AG10803 (cell line): ENCODE measurements around the gene ZNF555.

ENCODE experiments used
- DNase-seq: peaks from one replicate; pipeline ENCODE4 v3.0.0; 2010; ENCODE audit warnings: low read depth
- H3K4me3 ChIP-seq: 2 replicates; pipeline ENCODE4 v1.5.1; 2011; ENCODE audit warnings: mild to moderate bottlenecking, low read length, control low read depth
- TF ChIP-seq, protein P1 (sequence below): conservative IDR thresholded peaks from 2 replicates; pipeline ENCODE4 v1.5.1; 2011; ENCODE audit warnings: mild to moderate bottlenecking, low read length, control low read depth, inconsistent platforms

ZNF555 gene

DNA sequence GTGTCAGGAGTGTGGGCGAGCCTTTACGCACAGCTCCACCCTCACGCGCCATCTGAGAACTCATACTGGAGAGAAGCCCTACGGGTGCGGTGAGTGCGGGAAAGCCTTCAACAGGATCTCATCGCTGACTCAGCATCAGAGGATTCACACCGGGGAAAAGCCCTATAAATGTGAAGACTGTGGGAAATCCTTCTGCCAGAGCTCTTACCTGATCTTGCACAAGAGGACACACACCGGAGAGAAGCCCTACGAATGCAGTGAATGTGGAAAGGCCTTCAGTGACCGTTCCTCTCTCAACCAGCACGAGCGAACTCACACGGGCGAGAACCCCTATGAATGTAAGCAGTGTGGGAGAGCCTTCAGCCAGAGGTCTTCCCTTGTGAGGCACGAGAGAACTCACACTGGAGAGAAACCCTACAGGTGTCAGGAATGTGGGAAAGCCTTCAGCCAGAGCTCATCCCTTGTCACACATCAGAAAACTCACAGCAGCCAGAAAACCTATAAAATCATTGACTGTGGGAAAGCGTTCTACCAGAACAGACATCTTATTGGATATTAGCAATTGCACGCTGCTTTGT lies 6.9 kb upstream of the ZNF555 start:
- no peak for DNase-seq
- TF ChIP-seq, protein P1, sequence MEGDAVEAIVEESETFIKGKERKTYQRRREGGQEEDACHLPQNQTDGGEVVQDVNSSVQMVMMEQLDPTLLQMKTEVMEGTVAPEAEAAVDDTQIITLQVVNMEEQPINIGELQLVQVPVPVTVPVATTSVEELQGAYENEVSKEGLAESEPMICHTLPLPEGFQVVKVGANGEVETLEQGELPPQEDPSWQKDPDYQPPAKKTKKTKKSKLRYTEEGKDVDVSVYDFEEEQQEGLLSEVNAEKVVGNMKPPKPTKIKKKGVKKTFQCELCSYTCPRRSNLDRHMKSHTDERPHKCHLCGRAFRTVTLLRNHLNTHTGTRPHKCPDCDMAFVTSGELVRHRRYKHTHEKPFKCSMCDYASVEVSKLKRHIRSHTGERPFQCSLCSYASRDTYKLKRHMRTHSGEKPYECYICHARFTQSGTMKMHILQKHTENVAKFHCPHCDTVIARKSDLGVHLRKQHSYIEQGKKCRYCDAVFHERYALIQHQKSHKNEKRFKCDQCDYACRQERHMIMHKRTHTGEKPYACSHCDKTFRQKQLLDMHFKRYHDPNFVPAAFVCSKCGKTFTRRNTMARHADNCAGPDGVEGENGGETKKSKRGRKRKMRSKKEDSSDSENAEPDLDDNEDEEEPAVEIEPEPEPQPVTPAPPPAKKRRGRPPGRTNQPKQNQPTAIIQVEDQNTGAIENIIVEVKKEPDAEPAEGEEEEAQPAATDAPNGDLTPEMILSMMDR: no peak
- no peak overlapping the region for H3K4me3 ChIP-seq

DNA sequence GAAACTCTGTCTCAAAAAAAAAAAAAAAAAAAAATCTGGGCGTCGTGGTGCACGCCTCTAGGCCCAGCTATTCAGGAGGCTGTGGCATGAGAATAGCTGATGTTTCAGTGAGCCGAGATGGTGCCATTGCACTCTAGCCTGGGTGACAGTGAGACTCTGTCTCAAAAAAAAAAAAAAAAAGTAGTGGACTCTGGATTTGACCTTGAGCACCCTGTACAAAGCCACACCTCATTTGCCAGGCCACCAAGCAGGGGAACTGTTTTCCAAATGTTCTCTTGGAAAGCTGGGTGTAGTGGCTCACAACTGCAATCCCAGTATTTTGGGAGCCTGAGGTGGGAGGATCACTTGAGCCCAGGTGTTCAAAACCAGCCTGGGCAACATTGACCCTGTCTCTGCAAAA lies 3.8 kb upstream of the ZNF555 start:
- TF ChIP-seq, protein P1: no peak
- DNase-seq: no peak

DNA sequence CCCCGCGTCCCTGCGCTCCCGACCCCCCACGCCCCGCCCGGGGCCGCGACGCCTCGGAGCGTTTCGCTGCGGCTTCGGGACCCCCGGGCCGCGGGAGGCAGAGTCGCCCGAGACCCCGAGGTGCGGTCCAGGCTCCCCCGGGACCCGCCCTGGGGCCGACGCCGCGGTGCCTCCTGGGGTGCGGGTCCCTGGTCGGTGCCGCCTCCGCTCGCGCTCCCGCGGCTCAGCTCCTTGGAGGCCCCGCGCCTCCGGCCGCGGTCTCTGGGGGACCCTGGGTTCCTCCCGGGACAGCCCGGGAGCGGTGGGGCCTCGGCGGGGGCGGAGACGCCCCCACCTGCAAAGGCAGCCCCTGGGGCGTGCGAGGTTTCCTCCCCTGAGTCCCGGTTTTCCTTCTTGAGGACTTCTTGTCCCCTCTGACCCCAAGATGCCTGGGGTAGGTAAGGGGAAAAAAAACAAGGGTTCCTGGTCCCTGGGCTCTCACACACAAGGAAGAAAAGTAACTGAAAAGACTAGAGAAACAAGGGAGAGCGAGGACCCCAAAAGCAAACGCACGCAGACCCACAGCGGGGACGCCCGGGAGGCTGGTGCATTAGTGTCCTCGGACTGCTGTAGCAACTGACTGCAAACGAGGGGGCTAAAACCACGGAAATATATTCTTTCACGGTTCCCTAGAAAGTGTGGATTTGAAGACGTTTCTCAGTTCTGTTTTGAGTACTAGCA lies 740 bp downstream of the ZNF555 start:
- DNase-seq: no peak
- H3K4me3 ChIP-seq: peak overlapping the region; percentile 80
- TF ChIP-seq, protein P1: no peak

More for the DNA sequence above, 3.8 kb upstream of the ZNF555 start:
- H3K4me3 ChIP-seq: no peak overlapping the region

DNA sequence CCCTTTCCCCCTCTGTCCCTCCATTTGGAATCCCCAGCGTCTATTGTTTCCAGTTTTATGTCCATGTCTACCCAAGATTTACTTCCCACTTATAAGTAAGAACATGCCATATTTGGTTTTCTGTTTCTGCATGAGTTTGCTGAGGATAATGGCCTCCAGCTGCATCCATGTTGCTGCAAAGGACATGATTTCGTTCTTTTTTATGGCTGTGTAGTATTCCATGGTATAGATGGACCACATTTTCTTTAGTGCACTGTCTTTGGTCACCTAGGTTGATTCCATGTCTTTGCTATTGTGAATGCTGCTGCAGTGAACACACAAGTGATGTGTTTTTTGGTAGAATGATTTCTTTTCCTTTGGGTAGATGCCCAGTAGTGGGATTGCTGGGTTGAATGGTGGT lies 3.8 kb downstream of the ZNF555 start:
- no peak for DNase-seq
- H3K4me3 ChIP-seq: no peak overlapping the region
- TF ChIP-seq, protein P1: no peak

DNA sequence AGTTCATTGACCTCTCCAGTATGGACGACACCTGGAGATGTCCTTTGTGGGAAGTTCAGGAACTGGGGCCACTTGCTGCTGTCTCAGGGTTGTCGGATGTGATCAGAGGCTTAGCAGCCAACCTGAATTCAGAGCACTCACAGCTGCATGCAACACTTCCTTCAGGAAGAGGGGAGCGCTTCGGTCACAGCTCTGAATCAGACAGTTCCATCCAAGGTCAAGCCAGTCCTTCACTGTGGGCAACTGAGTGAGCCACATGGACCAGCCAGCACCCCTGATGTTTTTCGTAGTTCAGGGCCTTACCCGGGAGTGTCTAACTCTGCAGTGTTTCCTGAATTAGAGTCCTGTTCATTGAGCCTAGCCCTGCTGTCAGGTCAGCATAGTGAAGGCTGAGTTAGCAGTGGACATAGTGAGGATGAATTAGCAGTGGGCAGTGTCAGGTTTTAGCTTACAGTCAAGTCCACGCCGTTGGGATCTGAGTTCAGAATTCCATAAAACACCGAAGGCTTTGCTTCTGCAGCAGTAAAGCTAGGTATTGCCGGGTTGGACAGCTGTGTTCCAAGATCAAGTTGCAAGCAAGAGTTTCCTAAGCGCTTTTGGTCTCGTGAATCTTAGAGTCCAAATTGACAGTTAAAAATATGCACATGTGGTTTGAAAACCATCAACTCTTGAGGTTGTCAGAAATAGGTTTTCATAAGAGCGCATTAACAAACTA lies 5.1 kb downstream of the ZNF555 start:
- no peak overlapping the region for H3K4me3 ChIP-seq
- peak; percentile 18 for DNase-seq
- TF ChIP-seq, protein P1: no peak

DNA sequence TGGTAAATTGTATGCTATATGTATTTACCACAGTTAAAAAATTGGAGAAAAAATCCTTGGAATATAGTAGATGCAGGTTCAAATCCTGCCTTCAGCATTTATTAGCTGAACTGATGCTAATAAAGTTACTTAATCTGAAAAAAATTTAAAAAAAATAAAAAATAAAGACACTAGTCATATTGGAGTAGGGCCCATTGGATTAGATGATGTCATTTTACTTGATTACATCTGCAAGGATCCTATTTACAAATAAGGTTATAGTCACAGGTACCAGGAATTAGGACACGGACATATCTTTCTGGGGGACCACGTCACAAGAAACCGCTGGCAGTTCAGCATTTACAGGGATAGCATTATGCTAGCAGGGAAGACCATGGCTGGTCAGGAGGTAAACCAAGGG lies 6.2 kb downstream of the ZNF555 start:
- no peak for DNase-seq
- H3K4me3 ChIP-seq: no peak overlapping the region
- TF ChIP-seq, protein P1: no peak
